Measurements from ENCODE around the gene PRX. TPM values are rescaled to one million over a fixed set of nuclear protein-coding genes. Genes with fewer than 3 reads are reported as not detected.

PRX gene
- total RNA-seq, 2 donors from 2014 or later: 3.4 to 3.5 TPM

- intact Hi-C loops (cut with DNase I): loop anchor here in 1 of 2 donors (10.0 kb wide), 1 partner anchor 96 kb away; the partner anchor contains the start of gene SERTAD3
- no peak for DNase-seq (ENCODE audit: low spot score)
These were observed 64.1 kb downstream of the PRX start for GRCh38 chr19:40348961-40349507.

- intact Hi-C loops (cut with DNase I): loop anchor here in 1 of 2 donors (10.0 kb wide), 1 partner anchor 96 kb away; the partner anchor contains the start of gene SERTAD3
- peak; percentile 100 for DNase-seq (ENCODE audit: low spot score)
These were observed 64.9 kb downstream of the PRX start, which contains the start of the genes C19orf47 and PLD3 for GRCh38 chr19:40348125-40348913. Gene C19orf47, minus strand, starts transcription at chr19:40348397. Its CDS starts 6,540 bp downstream, at chr19:40341857. Gene PLD3, plus strand, starts transcription at chr19:40348695. Its CDS starts 17,789 bp downstream, at chr19:40366484.

- intact Hi-C loops (cut with DNase I): loop anchor here in 1 of 2 donors (10.0 kb wide), 1 partner anchor 100 kb away; the partner anchor contains the start of gene SERTAD3
- no peak for DNase-seq (ENCODE audit: low spot score)
These were observed 68.8 kb downstream of the PRX start for GRCh38 chr19:40344422-40344821.

Small RNAs within 50 kb of the gene (microRNA-seq; reads per million reads assigned to microRNA genes)
- gene MIR6796 (ENCODE audit: borderline microRNAs expressed in 2 of 2): 0 reads per million in 2 donors

Other genes with a start within 250 kb of the PRX start
- 10 to 100 TPM; 16.9 to 21.5 TPM for gene MAP3K10, start 222.0 kb downstream of the PRX start, total RNA-seq
- gene TTC9B, start 195.0 kb downstream of the PRX start, total RNA-seq: not detected
- under 1 TPM in 1 of 2 donors, not detected in 1; 0.42 TPM for gene CCNP, start 186.7 kb downstream of the PRX start, total RNA-seq
- 10 to 100 TPM; 80.4 to 85.1 TPM for gene AKT2, start 128.0 kb downstream of the PRX start, total RNA-seq
- gene C19orf47, start 65.0 kb downstream of the PRX start, total RNA-seq: 10 to 100 TPM; 13.2 to 16.9 TPM
- 100 to 1,000 TPM; 153 to 281 TPM for gene PLD3, start 64.7 kb downstream of the PRX start, total RNA-seq
- under 1 TPM in 1 of 2 donors, not detected in 1; 0.29 TPM for gene HIPK4, start 23.2 kb downstream of the PRX start, total RNA-seq
- gene SERTAD1, start 12.6 kb upstream of the PRX start, total RNA-seq: 10 to 100 TPM; 12.2 to 16.2 TPM
- 10 to 100 TPM; 33.8 to 48.6 TPM for gene SERTAD3, start 31.0 kb upstream of the PRX start, total RNA-seq
- gene BLVRB, start 52.4 kb upstream of the PRX start, total RNA-seq: 10 to 100 TPM; 77.4 to 88.1 TPM
- gene SPTBN4, start 53.6 kb upstream of the PRX start, total RNA-seq: 1 to 10 TPM; 1.7 to 2.7 TPM
- 10 to 100 TPM; 43.8 to 45.3 TPM for gene SHKBP1, start 163.5 kb upstream of the PRX start, total RNA-seq
- gene LTBP4, start 188.0 kb upstream of the PRX start, total RNA-seq: 100 to 1,000 TPM; 200 to 265 TPM